HL-60 (cell line): ENCODE results near the gene HES7.
A peak's percentile ranks its signal among the peaks of the same experiment; 100 is the strongest.

Experiments
- DNase-seq, 2 experiments: peaks; one replicate each; pipeline ENCODE4 v3.0.0-alpha.2; 2010 to 2020; ENCODE audit warnings: low read depth in 1 of 2, low spot score in 1 of 2
- H3K27ac ChIP-seq: fragments of 250-450 bp; sonication (Bioruptor Pico); replicated peaks from 2 replicates; pipeline ENCODE4 v1.5.1; 2020; ENCODE audit warnings: mild to moderate bottlenecking, moderate library complexity
- H3K27me3 ChIP-seq: fragments of 250-450 bp; sonication (Bioruptor Pico); 2 replicates; pipeline ENCODE4 v1.5.1; 2021; ENCODE audit warnings: mild to moderate bottlenecking, moderate library complexity; ENCODE audit not compliant: insufficient read depth, poor library complexity, severe bottlenecking
- H3K4me3 ChIP-seq: replicated peaks from 2 replicates; pipeline ENCODE4 v1.5.1; 2011; ENCODE audit warnings: mild to moderate bottlenecking, control low read depth, low read length; ENCODE audit not compliant: insufficient read depth
- CTCF ChIP-seq: IDR thresholded peaks from one replicate; pipeline ENCODE4 v1.5.1; 2011; ENCODE audit warnings: low read length, control low read depth, inconsistent platforms; ENCODE audit not compliant: insufficient read depth
- GABPA ChIP-seq: IDR thresholded peaks from 2 replicates; pipeline ENCODE4 v1.6.1; 2012; ENCODE audit warnings: low read depth
- POLR2AphosphoS5 ChIP-seq: IDR thresholded peaks from 2 replicates; pipeline ENCODE4 v1.6.1; 2012; ENCODE audit warnings: low read depth
- SPI1 ChIP-seq: IDR thresholded peaks from 2 replicates; pipeline ENCODE4 v1.6.1; 2012; ENCODE audit warnings: low read depth, mild to moderate bottlenecking, borderline replicate concordance
- TF ChIP-seq, protein P1 (sequence below): IDR thresholded peaks from 2 replicates; pipeline ENCODE4 v1.6.1; 2012; ENCODE audit warnings: low read depth; ENCODE audit not compliant: insufficient replicate concordance

Gene HES7

GRCh38 chr17:8119581-8120519 is 4.1 kb downstream of the HES7 start:
- Histone ChIP-seq H3K27ac (peak overlapping the region; percentile 46), H3K4me3 (peak overlapping the region; percentile 65), H3K27me3 (peaks cover 11% of the 10 kb centered on the region)
- TF ChIP-seq SPI1 (no peak), GABPA (no peak), CTCF (no peak), POLR2AphosphoS5 (no peak)
- TF ChIP-seq, protein P1, sequence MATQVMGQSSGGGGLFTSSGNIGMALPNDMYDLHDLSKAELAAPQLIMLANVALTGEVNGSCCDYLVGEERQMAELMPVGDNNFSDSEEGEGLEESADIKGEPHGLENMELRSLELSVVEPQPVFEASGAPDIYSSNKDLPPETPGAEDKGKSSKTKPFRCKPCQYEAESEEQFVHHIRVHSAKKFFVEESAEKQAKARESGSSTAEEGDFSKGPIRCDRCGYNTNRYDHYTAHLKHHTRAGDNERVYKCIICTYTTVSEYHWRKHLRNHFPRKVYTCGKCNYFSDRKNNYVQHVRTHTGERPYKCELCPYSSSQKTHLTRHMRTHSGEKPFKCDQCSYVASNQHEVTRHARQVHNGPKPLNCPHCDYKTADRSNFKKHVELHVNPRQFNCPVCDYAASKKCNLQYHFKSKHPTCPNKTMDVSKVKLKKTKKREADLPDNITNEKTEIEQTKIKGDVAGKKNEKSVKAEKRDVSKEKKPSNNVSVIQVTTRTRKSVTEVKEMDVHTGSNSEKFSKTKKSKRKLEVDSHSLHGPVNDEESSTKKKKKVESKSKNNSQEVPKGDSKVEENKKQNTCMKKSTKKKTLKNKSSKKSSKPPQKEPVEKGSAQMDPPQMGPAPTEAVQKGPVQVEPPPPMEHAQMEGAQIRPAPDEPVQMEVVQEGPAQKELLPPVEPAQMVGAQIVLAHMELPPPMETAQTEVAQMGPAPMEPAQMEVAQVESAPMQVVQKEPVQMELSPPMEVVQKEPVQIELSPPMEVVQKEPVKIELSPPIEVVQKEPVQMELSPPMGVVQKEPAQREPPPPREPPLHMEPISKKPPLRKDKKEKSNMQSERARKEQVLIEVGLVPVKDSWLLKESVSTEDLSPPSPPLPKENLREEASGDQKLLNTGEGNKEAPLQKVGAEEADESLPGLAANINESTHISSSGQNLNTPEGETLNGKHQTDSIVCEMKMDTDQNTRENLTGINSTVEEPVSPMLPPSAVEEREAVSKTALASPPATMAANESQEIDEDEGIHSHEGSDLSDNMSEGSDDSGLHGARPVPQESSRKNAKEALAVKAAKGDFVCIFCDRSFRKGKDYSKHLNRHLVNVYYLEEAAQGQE, result no peak
- peak; percentile 69 to 76 for DNase-seq

- TF ChIP-seq SPI1, result no peak
- no peak for TF ChIP-seq GABPA
- TF ChIP-seq POLR2AphosphoS5, result no peak
- TF ChIP-seq, protein P1, result no peak
- TF ChIP-seq CTCF, result peak; percentile 48
- Histone ChIP-seq H3K4me3 (peak overlapping the region; percentile 65), H3K27ac (peak overlapping the region; percentile 19; the same call in 1 of the 2 replicates), H3K27me3 (peaks cover 10% of the 10 kb centered on the region)
- DNase-seq, result peak in 1 of 2 experiments; percentile 65
Measured at GRCh38 chr17:8118769-8119580, 4.9 kb downstream of the HES7 start.

GRCh38 chr17:8117980-8118768 is 5.7 kb downstream of the HES7 start, which contains the start of gene ALOXE3:
Gene ALOXE3, minus strand, starts transcription at chr17:8118514. Its CDS starts 524 bp downstream, at chr17:8117990.
- DNase-seq, result no peak

More at GRCh38 chr17:8117980-8118768, 5.7 kb downstream of the HES7 start, which contains the start of gene ALOXE3:
- peak within 1 kb of the TSS; percentile 65 for H3K4me3 ChIP-seq
- peak within 1 kb of the TSS; percentile 19; the same call in 1 of the 2 replicates for H3K27ac ChIP-seq
- TF ChIP-seq SPI1 (no peak), CTCF (no peak), GABPA (no peak)
- TF ChIP-seq, protein P1, result no peak
- H3K27me3 ChIP-seq, result peaks cover 7% of the 10 kb centered on the region
